Measurements from ENCODE around the gene ATP6V1G1.
"Not testable (repeated sequence)": the region's sequence is repeated elsewhere in the genome, so short reads cannot be mapped to it uniquely, and the experiment has no call there.

The ATP6V1G1 gene

DNA sequence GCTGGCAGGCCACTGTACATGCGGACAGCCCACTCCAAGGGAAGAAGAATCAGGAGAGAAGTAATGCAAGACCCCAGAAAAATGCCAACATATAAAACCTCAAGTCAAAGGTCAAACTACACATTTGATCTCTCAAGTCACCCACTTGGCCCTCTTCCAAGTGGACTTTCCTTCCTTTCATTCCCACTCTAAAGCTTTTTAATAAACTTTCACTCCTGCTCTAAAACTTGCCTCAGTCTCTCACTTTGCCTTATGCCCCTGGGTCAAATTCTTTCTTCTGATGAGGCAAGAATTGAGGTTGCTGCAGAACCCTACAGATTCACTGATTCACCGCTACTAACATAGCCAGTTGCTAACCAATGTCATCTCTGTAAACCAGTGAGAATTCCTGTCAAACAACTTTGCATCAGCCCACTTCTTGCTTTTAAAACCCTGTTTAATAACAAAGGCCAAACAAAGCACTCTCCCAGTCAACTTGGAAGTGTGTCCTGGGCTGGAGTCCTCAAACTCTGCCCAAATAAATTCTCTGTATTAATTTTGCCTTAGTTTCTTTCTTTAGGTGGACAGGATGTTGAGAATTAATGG lies 6.9 kb upstream of the ATP6V1G1 start:
- DNase-seq (ENCODE audit: low spot score), result no peak

DNA sequence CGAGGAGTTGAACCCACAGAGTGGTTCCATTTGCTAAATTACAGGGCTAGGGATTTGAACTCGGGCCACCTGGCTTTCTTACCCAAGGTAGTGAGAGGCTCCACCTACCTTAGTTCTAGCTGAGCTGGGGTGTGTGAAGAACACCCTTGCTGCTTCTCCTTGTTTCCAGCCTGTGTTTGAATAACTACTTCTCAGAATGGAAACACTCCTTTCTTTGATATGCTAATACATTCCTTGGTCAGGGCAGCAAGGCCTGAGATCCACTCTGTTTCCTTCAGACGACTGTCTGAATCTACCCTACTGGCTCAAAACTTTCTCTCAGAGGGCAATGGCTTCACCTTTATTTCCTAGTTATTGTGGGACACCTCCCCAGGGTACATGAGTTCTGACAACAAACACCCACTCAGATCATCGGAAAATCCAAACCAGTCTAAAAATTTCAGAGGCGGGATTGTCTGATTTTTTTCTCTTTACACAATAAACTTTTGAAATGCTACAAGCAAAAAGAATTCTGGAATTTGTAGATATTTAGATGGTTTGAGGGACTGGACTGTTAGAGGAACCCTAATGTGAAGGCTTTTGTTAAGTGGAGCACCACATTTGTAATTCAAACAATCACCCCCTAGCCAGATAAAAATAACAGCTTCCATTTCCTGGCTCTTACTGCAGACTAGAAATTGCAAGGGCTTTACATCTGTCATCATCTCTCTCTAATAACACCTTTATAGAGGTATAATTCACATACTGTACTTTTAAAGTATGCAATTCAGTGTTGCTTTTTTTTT lies 4.0 kb upstream of the ATP6V1G1 start:
- no peak for DNase-seq (ENCODE audit: low spot score)

DNA sequence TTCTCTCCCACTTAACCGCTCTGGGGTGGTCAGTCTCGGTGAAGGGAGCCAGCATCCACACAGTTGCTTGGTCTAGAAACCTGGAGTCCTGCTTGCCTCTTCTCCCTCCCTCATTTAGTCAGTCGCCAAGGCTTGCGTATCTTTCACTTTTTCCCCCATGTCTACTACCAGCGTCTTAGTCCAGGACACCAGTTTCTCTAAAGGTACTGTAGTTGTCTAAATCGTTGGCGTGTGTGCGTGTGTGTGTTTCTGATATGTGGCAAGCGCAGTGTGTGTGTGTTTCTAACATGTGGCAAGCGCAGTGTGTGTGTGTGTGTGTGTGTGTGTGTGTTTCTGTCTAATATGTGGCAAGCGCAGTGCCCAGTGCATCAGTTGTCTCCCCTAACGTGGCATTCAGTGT lies 641 bp downstream of the ATP6V1G1 start:
- DNase-seq (ENCODE audit: low spot score), result no peak

DNA sequence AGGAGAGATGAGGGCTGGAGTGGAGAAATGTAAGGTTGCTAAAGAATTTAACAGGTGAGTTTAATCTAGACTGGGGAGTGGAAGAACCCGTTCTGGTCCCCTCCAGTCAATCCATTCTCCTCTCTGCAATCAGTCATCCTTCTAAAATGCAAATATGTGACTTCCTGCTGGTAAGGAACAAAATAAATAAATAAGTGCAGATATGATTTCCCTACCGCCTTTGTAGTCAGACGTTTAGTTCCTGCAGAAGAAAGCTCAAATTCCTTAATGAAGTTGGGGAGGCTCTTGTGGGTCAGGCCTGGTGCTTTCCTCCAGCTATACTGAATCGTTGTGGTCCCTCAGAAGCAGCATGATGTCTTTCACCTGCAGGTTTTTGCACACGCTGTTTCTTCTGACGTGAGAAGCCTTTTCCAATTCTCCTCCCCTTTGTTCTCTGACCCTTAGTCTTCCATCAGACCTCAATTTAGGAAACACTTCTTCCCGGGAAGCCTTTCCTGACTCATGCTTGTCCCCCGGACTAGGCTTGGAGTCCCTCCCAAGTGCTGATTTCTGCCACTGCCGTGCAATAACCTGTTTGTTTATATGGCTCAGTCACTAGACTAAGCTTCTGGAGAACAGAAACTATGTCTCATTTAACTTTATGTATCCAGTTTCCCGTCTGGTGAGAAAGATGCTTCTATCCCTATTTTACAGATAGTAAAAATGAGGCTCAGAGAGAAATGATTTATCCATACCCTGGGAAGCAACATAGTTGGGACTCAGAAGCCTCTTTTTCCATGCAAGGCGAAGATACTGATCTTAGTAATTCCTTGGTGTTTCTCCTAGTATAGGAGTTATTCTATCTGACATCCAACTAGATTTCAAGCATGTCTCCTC lies 1.3 kb downstream of the ATP6V1G1 start:
- no peak for DNase-seq (ENCODE audit: low spot score)

DNA sequence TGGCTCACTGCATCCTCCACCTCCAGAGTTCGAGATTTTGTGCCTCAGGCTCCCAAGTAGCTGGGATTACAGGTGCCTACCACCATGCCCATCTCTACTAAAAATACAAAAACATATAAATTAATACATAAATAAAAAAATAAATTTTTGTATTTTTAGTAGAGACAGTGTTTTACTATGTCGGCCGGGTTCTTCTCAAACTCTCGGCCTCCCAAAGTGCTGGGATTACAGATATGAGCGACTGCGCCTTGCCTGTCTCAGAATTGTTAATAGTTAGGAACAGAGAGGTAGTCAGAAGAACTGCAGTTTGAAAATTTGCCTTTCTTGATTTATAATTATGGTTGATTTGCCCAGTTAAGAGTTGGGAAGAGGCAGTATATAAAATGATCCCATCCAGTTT lies 2.8 kb downstream of the ATP6V1G1 start:
- DNase-seq (ENCODE audit: low spot score), result no peak

- no peak for DNase-seq (ENCODE audit: low spot score)
These were observed 3.8 kb downstream of the ATP6V1G1 start for GRCh38 chr9:114591291-114591787.

- DNase-seq (ENCODE audit: low spot score), result no peak
These were observed 4.3 kb downstream of the ATP6V1G1 start for GRCh38 chr9:114591849-114592248.

GRCh38 chr9:114592356-114592755 lies 4.8 kb downstream of the ATP6V1G1 start:
- DNase-seq (ENCODE audit: low spot score), result no peak

DNA sequence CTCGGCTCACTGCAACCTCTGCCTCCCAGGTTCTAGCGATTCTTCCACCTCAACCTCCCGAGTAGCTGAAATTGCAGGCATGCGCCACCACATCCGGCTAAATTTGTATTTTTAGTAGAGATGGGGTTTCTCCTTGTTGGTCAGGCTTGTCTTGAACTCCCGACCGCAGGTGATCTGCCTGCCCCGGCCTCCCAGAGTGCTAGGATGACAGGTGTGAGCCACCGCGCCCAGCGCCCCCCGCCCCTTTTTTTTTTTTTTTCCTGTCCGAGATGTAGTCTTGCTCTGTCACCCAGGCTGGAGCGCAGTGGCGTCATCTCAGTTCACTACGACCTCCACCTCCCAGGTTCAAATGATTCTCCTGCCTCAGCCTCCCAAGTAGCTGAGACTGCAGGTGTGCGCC lies 6.6 kb downstream of the ATP6V1G1 start:
- no peak for DNase-seq (ENCODE audit: low spot score)

- not testable (repeated sequence) for DNase-seq (ENCODE audit: low spot score)
These were observed 13.1 kb downstream of the ATP6V1G1 start for GRCh38 chr9:114600502-114601248.

- DNase-seq (ENCODE audit: low spot score), result not testable (repeated sequence)
These were observed 14.2 kb downstream of the ATP6V1G1 start for GRCh38 chr9:114601787-114602186.

DNA sequence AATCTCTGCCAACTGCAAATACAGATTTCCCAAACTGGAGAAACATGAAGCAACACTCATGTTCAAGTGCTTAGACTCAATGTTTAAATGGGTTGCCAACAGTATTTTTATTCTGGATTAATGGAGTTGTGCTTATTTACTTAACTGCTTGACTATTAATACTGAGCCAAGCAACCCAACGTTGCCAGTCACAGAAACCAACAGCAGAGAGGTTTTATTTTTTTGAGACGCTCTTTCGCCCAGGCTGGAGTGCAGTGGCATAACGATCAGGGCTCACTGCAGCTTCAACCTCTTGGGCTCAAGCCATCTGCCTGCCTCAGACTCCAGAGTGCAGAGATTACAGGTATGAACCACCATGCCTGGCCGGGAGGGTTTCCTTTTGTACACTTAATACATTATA lies 15.1 kb downstream of the ATP6V1G1 start:
- DNase-seq (ENCODE audit: low spot score), result no peak

- DNase-seq (ENCODE audit: low spot score), result no peak
These were observed 15.7 kb downstream of the ATP6V1G1 start for GRCh38 chr9:114603248-114603647.

GRCh38 chr9:114604989-114605388 lies 17.4 kb downstream of the ATP6V1G1 start:
- no peak for DNase-seq (ENCODE audit: low spot score)

DNA sequence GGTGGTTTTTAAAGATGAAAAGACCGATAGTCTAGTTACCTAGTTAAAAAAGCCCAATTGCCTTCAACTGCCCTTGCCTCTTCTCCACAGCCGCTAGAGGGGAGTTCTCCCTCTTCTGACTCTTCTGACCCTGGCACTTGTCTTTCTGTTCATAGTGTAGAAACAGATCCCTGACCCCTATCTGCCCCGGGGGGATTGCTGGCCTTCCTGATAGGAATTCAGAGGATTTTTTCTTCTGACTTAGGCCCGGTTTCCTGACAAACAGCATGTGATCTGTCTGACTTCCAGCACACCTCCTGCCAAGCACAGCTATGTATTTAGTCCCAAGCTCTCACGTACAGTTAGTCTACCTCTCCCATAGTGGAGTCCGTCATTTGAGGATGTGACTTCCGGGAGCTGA lies 18.5 kb downstream of the ATP6V1G1 start:
- no peak for DNase-seq (ENCODE audit: low spot score)

DNA sequence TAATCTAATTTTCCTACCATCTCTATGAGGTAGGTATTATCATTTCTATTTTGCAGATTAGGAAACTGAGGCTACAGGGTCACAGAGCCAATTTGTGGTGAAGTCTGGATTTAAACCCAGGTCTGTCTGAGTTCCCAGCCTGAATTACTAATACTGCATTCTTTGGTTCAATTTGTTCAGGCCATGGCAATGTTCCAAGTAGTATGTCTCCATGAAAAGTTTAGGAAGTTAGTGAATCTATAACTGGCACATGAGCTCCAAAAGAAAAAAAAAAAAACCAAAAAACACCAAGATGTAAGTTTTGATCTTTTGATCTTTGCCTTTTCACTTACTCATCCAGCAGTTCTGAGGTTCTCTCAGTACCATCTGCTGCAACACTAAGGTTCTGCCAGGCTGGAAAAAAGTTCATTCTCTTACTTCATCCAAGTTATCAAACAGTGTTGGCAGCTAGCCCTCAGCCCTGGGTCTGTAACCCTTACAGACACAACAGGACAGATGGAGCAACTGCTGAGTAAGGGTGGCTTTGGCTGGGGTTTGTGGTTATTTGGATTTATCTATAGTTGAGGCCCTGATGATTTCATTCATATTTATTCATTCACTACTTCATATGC lies 19.1 kb downstream of the ATP6V1G1 start:
- DNase-seq (ENCODE audit: low spot score), result no peak

DNA sequence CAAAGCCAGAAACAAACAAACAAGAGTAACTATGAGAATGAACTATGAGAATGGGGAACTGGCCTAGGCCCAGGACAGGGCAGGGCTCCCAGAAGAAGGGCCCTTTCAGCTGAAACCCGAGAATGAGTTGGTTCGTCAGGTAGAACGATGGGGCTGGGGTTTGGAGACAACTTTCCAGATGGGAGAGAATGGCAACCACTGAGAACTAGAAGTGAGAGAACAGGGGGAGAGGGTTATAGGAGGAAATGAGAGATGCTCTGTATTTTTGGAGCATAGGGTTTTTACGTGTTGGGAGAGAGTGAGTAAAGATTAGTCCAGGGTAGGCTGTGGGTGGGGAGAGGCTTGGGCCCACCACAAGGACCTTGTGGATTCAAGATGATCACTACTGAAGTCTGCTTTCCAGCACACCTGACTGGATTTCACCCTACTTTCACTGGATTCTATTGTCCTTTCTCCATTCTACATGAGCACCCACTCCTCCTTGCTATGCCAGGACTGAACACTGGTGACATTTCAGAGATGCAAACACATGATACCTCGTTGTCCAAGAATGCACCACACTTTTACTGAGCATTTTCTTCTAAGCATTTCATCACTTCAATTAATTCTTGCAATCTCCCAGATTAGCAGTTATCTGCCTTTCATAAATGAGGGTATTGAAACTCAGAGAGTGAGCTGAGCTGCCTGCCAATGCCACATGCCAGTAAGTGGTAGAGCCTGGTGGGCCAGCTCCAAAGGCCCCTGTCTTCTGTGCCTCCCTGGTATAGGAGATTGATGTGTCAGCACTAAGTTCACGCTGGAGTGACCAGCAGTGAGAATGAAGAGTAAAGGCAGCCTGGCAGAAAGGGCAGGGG lies 20.3 kb downstream of the ATP6V1G1 start:
- DNase-seq (ENCODE audit: low spot score), result no peak

GRCh38 chr9:114608525-114608796 lies 20.9 kb downstream of the ATP6V1G1 start:
- DNase-seq (ENCODE audit: low spot score), result no peak

DNA sequence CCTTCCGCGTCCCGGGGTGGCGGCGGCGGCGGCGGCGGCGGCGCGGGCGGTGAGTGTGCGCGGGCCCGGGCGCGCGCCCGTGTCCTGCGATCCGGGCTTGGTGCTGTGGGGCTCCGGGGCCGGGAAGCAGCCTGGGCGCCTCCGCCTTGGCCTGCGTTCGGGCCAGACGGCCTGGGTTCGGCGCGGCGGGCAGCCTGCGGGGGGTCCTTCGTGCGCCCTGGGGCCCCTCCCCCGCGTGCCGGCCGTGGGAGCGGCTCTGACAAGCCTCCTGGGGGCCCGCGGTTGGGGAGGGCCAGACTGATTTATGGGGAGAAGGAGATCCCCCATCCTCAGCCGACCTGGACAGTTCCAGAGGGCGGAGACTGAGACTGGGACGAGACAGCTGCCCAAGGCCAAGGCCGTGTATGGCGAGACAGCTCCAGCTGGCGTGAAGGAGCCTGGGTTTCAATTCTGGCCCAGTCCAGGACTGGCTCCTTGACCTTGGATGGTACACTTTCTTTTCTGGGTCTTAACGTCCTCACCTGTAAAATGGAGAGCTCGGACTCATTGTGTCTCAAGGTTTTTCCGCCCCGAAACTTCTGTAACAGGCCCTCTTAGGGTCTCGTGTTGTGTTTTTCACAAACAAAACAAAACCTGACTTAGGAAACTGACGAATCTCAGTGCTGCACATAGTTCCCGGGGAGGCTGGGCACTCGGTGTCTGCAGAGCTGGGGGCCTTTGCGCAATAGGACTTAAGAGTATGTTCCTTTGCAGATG lies 24.1 kb downstream of the ATP6V1G1 start:
- peak; percentile 59 for DNase-seq (ENCODE audit: low spot score)

GRCh38 chr9:114612272-114612923 lies 24.8 kb downstream of the ATP6V1G1 start:
- DNase-seq (ENCODE audit: low spot score), result no peak
